WTC11 (cell line): ENCODE data around the gene TIE1. TPM values are rescaled to one million over a fixed set of nuclear protein-coding genes. Genes with fewer than 3 reads are reported as not detected.
A peak's percentile ranks its signal among the peaks of the same experiment; 100 is the strongest.

ENCODE experiments used
- ATAC-seq: fragments of 200-7000 bp; cut with Tn5 transposase; 2 replicates; pipeline ENCODE4 v1.10.0; 2021; ENCODE audit warnings: mild to moderate bottlenecking, moderate library complexity
- CTCF ChIA-PET: fragments of 300-600 bp; sonication (Branson Sonifier 250); formaldehyde crosslinking; loops from one replicate; lab custom pipeline; 2021; ENCODE audit warnings: antibody characterized with exemption; lab: Charles Lee
- POLR2A ChIA-PET: fragments of 350-600 bp; sonication (Branson Sonifier 250); formaldehyde crosslinking; loops from one replicate; lab custom pipeline; 2021; ENCODE audit warnings: antibody characterized with exemption; lab: Charles Lee
- DNase-seq: peaks from one replicate; pipeline ENCODE4 v3.0.0; 2021; ENCODE audit warnings: low spot score
- H3K27ac Mint-ChIP-seq: 2 replicates; pipeline ENCODE4 v1.8.0; 2021; ENCODE audit warnings: mixed read lengths
- H3K27me3 Mint-ChIP-seq: 2 replicates; pipeline ENCODE4 v1.8.0; 2021; ENCODE audit warnings: low read depth, mild to moderate bottlenecking, moderate library complexity, mixed read lengths
- H3K36me3 Mint-ChIP-seq: 2 replicates; pipeline ENCODE4 v1.8.0; 2021; ENCODE audit warnings: mixed read lengths
- H3K4me1 Mint-ChIP-seq: 2 replicates; pipeline ENCODE4 v1.8.0; 2022; ENCODE audit warnings: mixed read lengths
- H3K4me3 Mint-ChIP-seq: 2 replicates; pipeline ENCODE4 v1.8.0; 2021; ENCODE audit warnings: mild to moderate bottlenecking, moderate library complexity, mixed read lengths
- H3K9me3 Mint-ChIP-seq: 2 replicates; pipeline ENCODE4 v1.8.0; 2021; ENCODE audit warnings: mixed read lengths
- AFF4 ChIP-seq: sonication (generic); formaldehyde crosslinking; IDR thresholded peaks from 2 replicates; pipeline ENCODE4 v1.8.1; 2023; ENCODE audit warnings: mild to moderate bottlenecking, missing genetic modification reagents, borderline replicate concordance
- CBFB ChIP-seq: sonication (generic); formaldehyde crosslinking; IDR thresholded peaks from 2 replicates; pipeline ENCODE4 v1.8.1; 2022; ENCODE audit warnings: mild to moderate bottlenecking, low read depth, missing genetic modification reagents
- CDX4 ChIP-seq: fragments of 250-450 bp; sonication (Bioruptor Pico); IDR thresholded peaks from 2 replicates; pipeline ENCODE4 v1.9.0; 2021; ENCODE audit warnings: moderate library complexity, mild to moderate bottlenecking, inconsistent platforms, borderline replicate concordance
- E2F5 ChIP-seq: sonication (generic); formaldehyde crosslinking; IDR thresholded peaks from 2 replicates; pipeline ENCODE4 v1.8.1; 2022; ENCODE audit warnings: mild to moderate bottlenecking, moderate library complexity, missing genetic modification reagents
- GABPB1 ChIP-seq: sonication (generic); formaldehyde crosslinking; IDR thresholded peaks from 2 replicates; pipeline ENCODE4 v1.8.1; 2023; ENCODE audit warnings: mild to moderate bottlenecking, missing genetic modification reagents
- KAT7 ChIP-seq: sonication (generic); formaldehyde crosslinking; IDR thresholded peaks from 2 replicates; pipeline ENCODE4 v1.8.1; 2023; ENCODE audit warnings: missing genetic modification reagents, mild to moderate bottlenecking, borderline replicate concordance
- NR3C1 ChIP-seq: sonication (generic); formaldehyde crosslinking; conservative IDR thresholded peaks from 2 replicates; pipeline ENCODE4 v1.8.1; 2023; ENCODE audit warnings: low read depth, mild to moderate bottlenecking, missing genetic modification reagents
- OVOL2 ChIP-seq: fragments of 250-450 bp; sonication (Bioruptor Pico); IDR thresholded peaks from 2 replicates; pipeline ENCODE4 v1.9.0; 2021; ENCODE audit warnings: mild to moderate bottlenecking, borderline replicate concordance
- PREB ChIP-seq: sonication (generic); formaldehyde crosslinking; IDR thresholded peaks from 2 replicates; pipeline ENCODE4 v1.8.1; 2022; ENCODE audit warnings: mild to moderate bottlenecking, missing genetic modification reagents, moderate library complexity, borderline replicate concordance
- total RNA-seq: library from RNA; stranded (reverse); gene quantifications from 3 replicates; pipeline ENCODE4 v1.2.3, GENCODE V29; 2021

TIE1 gene
- total RNA-seq, 1 experiment from 2014 or later: 2.5 TPM

- Mint-ChIP-seq H3K36me3 (peaks cover 19% of the 10 kb centered on the region), H3K9me3 (no peaks in the 10 kb centered on the region), H3K27ac (no peak overlapping the region), H3K4me1 (peaks cover 36% of the 10 kb centered on the region), H3K27me3 (no peaks in the 10 kb centered on the region), H3K4me3 (no peak overlapping the region)
- ChIA-PET CTCF (interaction anchor here (0.5 kb wide), 1 partner anchor 316 kb away, joined by 3 read pairs; no protein-coding TSS in a partner anchor), POLR2A (interaction anchor here (0.9 kb wide), 1 partner anchor 14 kb away, joined by 4 read pairs; no protein-coding TSS in a partner anchor)
- no peak for ATAC-seq
- no peak for TF ChIP-seq AFF4 (CRISPR knock-in tag)
- peak; percentile 39; the same call in 1 of the 2 replicates for TF ChIP-seq GABPB1 (CRISPR knock-in tag)
- TF ChIP-seq PREB (CRISPR knock-in tag): no peak
- DNase-seq: no peak
These were observed 18.3 kb upstream of the TIE1 start for GRCh38 chr1:43282220-43283195.

GRCh38 chr1:43284065-43284464 lies 16.7 kb upstream of the TIE1 start:
- H3K4me3 Mint-ChIP-seq: peak overlapping the region; percentile 28; the same call in 1 of the 2 replicates
- peak; percentile 6 for DNase-seq
- CTCF ChIA-PET: interaction anchor here (2.6 to 3.3 kb wide), 3 partner anchors 16 to 130 kb away, joined by 15 to 37 read pairs (median 21); partner anchors contain the start of genes CDC20 and TIE1
- TF ChIP-seq KAT7 (CRISPR knock-in tag): no peak
- TF ChIP-seq OVOL2 (CRISPR knock-in tag): no peak
- no peak for TF ChIP-seq CBFB (CRISPR knock-in tag)
- TF ChIP-seq NR3C1: no peak
- TF ChIP-seq E2F5 (CRISPR knock-in tag): no peak
- TF ChIP-seq CDX4: no peak
- TF ChIP-seq, all 79 proteins: peak for 0
- Mint-ChIP-seq H3K9me3 (no peaks in the 10 kb centered on the region), H3K4me1 (peaks cover 36% of the 10 kb centered on the region), H3K27ac (no peak overlapping the region), H3K27me3 (no peaks in the 10 kb centered on the region), H3K36me3 (peaks cover 16% of the 10 kb centered on the region)
- ATAC-seq: no peak
- POLR2A ChIA-PET: interaction anchor here (0.7 to 2.6 kb wide), 4 partner anchors 8 to 74 kb away, joined by 3 to 16 read pairs (median 8); partner anchors contain the start of genes CDC20 and TMEM125

GRCh38 chr1:43284546-43285110 lies 16.2 kb upstream of the TIE1 start:
- peak overlapping the region; percentile 94 for H3K27ac Mint-ChIP-seq
- CTCF ChIA-PET: interaction anchor here (0.8 to 3.3 kb wide), 14 partner anchors 10 to 646 kb away, joined by 3 to 37 read pairs (median 7); partner anchors contain the start of genes CDC20, KDM4A, TIE1 and TMEM125
- H3K4me3 Mint-ChIP-seq: peak overlapping the region; percentile 79

More at GRCh38 chr1:43284546-43285110, 16.2 kb upstream of the TIE1 start:
- H3K27me3 Mint-ChIP-seq: no peaks in the 10 kb centered on the region
- no peak for TF ChIP-seq E2F5 (CRISPR knock-in tag)
- TF ChIP-seq, all 79 proteins: peak for 0
- H3K9me3 Mint-ChIP-seq: no peaks in the 10 kb centered on the region
- peaks cover 16% of the 10 kb centered on the region for H3K36me3 Mint-ChIP-seq
- H3K4me1 Mint-ChIP-seq: peaks cover 36% of the 10 kb centered on the region
- DNase-seq (no peak), ATAC-seq (no peak)
- POLR2A ChIA-PET: interaction anchor here (0.7 to 2.6 kb wide), 4 partner anchors 8 to 74 kb away, joined by 3 to 16 read pairs (median 8); partner anchors contain the start of genes CDC20 and TMEM125
